ENCODE measurements around the gene B3GALNT2.
"Not testable (repeated sequence)": the region's sequence is repeated elsewhere in the genome, so short reads cannot be mapped to it uniquely, and the experiment has no call there.

B3GALNT2 gene

DNA sequence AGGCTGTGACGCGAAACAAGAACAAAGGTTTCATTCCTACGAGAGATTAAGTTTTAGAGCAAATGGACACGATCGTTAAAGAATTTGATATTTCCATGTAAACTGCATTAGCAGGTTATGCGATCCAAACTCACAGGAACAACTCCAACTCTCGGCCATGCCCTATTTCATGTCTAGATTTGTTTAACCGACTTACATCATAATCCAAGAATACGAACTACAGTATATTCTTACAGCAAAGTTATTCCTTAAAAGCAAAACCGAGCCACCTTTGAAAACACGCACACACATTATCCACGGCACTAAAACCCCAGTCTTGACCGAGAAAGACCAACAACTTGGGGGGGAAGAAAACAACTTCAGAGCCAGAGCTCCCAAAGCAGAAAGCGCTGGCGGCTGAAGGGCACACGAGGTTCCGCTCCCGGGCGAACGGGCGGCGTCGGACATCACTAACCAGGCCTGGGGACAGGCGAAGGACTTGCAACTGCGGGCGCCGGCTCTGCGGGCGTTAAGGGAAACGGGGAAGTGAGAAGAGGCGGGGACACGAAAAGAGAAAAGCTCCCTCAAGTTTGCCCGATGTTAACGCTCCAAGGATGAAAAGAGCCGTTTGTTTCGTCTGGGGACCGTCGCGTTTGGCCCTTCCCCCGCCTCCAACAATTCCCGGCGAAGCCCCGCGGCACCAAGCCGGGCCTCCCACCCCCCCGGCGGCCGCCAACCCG is 690 bp downstream of the B3GALNT2 start:
- peak; percentile 5 for DNase-seq (ENCODE audit: low spot score)

DNA sequence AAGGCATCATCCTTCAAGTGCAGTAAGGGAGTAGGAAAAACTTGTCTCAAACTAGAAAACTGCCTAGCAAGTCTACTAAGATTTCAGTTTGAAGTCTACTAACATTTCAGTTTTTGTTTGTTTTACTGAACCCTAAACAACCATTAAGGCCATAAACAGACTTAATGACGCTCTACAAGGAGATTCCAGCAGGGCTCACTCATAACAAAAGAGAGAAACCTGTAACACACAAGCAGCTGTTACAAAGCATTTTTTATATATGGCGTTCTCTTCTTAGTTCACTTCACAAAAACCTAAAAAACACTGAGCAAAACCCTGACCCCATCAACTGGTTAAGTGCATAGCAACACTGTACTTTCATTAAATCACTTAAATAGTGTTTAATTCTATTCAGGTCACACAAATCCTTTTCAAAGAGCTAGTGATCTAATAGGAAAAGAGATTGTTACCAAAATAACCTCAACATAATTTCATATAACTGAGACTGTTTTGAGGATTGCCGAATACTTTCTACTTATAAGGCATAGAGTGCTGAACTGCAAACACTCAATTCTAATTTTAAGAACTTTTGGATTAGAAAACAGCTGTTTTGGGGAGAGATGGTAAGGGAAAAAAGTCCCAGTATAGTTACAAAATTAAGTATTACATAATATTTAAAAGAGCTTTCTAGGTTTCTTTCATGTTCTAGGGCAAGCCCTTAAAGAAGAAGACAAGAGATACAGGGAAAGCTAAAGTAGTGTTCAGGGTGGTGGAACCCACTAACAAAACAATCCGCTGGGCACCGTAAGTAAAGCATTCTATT is 1.4 kb downstream of the B3GALNT2 start:
- DNase-seq (ENCODE audit: low spot score) = no peak

DNA sequence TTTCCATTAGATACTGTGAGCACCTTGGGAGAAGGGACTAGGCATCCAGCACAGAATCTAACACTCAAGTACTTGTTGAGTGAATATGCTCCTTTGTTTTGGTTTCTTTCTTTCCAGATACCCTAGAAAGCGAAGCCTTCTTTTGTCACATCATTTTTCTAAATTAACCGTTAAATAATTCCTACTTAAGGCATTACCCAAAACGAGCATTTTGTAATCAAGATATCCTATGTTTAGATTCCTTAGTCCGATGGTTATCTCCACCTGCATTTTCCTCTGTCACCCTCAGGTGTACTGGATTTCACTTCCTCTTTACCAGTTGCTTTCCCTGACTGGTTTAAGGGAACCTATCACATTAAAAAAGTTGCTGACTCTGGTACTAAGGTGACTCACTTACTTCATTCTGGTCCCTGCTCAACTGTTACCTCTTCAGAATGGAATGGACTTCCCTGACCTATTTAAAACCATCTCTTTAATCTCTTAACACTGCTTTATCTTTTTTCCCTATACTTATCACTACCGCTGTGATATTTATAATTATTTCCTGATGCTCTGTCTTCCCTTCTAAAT is 3.2 kb downstream of the B3GALNT2 start:
- DNase-seq (ENCODE audit: low spot score) = no peak

DNA sequence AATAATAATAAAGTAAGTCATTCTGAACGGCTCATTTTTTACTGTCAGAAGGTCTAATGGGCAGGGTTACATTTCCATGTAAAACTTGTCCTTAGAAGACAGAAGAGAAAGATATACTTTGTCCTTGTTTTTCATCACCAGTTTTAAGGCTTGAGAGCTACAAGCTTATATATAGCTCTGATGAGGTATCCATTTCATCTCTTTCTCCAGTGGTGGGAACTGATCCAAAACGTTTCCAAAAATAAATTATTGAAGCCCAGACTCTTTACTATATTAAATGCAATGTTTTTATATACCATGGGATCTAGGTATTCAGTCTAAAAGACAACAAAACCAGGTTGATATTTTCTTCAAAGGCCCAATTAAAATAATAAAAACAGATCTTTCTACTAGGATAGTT is 8.7 kb downstream of the B3GALNT2 start:
- DNase-seq (ENCODE audit: low spot score) = no peak

DNA sequence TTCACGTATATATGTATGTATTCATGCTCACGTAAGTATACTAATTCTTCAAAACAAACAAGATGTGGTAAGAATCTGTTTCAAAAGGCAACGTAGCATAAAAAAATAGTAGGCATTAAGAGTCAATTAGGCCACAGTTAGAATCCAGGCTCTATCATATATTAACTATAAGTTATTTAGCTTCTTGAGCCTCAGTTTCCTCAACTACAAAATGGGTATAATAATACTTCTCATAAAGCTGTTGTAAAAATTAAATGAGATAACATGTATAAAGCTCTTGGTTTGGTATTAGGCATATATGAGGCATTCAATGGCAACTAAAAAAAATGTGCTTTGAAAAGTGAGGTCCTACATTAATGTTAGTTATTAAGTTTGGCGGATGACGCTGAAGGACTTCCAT is 9.2 kb downstream of the B3GALNT2 start:
- no peak for DNase-seq (ENCODE audit: low spot score)

DNA sequence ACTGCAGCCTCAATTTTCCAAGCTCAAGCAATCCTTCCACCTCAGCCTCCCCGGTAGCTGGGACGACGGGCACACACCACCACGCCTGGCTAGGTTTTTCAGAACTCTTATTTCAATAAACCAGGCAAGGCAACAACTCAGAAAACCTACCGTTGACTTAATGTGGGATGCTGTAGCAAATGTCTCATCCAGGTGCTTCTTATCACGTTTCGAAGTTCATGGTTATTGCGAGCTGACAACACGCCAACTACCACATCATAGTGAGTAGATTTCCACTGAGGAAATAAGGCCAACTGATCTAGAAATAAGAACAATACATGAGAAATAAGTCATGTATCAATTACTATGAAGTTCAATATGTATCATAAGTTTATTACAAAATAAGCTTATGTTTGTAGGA is 9.7 kb downstream of the B3GALNT2 start:
- no peak for DNase-seq (ENCODE audit: low spot score)

DNA sequence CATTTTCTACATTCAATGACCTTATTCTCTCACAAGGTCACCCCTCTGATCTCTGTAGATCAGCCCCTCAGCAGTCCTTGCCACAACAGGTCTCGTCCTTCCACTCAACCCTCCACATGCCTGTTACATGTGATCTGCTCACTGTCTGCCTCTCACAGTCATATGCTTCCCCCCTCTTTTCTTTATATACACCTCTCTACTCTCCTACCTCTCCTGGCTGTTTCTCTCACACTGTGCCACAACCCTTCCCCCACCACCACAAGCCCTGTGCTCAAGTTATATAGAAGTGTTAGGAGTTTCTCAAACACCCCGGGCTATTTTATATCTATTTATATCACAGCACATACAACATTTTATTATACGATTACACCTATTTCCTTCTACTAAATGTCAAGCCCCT is 12.6 kb downstream of the B3GALNT2 start:
- no peak for DNase-seq (ENCODE audit: low spot score)

DNA sequence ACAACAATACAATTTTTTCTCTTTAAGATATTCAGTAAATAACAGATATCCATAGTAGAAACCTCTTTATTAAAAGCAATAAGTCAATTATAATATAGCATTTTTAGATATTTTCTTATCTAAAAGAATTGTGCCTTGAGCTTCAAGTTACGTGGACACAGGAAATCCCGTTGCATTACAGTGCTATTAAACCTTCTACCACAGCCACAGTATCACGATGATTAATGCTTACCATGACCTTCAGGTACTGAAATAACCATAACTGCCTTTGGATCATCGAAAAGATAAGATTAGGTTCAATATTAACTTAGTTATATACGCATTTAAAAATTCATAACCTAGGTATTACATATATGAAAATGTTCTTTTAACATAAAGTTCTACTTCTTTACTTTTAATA is 17.9 kb downstream of the B3GALNT2 start:
- no peak for DNase-seq (ENCODE audit: low spot score)

DNA sequence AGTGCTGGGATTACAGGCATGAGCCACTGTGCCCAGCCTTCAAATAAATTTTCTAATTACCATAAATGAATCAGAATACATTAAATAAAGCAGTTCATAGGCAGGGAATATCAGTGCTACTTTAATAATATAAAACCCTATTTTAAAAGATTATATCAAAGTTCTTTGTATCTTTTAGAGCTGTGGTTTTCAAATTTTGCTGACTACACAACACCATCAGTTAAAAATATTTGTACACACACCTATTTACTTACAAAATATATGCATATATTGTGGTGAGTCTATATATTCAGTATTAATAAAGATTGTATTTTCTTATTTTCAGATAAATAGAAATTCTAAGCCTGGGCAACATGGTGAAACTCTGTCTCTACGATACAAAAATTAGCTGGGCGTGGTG is 18.7 kb downstream of the B3GALNT2 start:
- DNase-seq (ENCODE audit: low spot score) = no peak

DNA sequence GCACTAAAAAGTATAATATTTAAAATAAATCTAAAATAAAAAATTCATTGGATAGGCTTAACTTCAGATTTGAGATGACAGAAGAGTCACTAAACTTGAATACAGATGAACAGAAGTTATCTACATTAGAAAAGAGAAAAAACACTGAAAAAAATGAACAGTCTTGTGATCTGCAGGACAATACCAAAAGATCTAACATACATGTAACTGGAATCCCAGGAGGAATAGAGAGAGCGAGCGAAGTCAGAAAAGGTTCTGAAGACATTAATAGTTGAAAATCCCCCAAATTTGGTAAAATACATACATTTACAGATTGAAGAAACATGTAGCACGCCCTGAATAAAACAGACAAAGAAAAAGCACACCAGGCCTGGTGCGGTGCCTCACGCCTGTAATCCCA is 21.2 kb downstream of the B3GALNT2 start:
- DNase-seq (ENCODE audit: low spot score) = no peak

DNA sequence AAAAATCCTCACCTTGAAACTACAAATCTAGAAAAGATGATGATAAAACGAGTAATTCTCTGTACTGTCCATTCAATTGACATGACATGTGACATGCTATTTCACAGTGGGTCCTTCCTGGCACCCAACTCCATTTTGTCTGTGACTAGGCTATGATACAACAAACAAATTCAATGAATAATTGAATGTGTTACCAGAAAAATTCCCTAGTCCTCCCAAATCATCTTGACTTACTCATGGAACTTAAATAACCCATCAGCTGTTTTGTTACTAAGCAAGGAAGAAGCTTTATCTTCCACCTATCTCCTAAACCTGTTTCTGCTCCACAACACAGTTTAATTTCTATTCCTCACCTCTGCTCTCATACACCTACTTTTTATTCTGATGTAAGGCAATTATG is 30.4 kb downstream of the B3GALNT2 start:
- DNase-seq (ENCODE audit: low spot score) = no peak

DNA sequence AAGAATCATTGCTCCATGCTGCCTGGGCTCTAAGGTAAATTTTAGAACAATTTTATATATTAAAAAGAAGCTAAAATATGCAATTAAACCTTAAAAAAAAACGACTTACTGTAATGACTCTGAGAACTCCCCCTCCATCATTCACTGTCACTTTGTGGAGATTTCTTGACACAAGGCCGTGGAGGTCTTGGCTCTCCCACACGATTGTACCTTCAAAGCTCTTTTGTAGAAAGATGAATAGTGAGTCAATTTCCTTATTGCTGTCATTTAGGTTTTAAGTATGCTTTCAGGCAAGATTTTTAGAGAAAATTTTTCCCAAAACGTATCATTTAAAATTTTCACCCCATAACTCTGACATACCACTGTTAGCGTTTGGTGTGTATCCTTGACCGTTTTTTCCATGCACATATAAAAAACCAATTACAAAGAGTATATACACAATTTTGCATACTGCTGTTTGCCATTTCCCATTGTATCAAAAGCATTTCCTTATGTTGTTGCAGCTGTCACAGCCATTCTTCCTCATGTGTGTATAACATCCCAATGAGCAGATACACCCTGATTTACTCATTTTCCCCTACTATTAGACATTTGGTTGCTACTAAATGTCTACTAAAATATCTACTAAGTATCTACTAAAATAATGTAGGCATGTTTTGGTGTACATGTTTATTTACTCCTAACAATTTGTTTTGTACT is 33.4 kb downstream of the B3GALNT2 start:
- no peak for DNase-seq (ENCODE audit: low spot score)

DNA sequence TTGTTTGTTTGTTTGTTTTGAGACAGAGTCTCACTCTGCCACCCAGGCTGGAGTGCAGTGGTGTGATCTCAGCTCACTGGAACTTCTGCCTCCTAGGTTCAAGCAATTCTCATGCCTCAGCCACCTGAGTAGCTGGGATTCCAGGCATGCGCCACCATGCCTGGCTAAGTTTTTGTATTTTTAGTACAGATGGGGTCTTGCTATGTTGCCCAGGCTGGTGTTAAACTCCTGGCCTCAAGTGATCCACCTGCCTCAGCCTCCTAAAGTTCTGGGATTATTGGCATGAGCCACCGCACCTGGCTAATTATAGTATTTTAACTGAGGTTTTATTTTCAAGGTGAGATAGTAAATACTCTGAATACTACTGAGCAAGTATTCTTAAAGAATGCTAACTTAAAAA is 34.4 kb downstream of the B3GALNT2 start:
- not testable (repeated sequence) for DNase-seq (ENCODE audit: low spot score)

DNA sequence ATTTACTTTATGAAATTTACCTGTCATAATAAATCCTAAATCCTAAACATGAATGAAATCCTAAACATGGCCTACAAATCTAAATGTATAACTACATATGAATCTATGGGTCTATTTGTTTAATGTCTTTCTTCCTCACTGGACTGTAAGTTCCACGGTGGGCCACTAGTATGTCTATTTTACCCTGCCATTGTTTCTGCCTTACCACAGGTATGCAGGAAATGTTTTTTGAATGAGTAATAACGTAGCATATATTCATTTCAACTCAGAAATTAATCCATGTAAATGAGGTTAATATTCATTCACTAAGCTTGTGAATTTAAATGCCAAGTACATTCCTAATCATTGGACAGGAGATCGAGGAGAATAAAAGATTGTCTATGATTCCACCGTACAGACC is 35.3 kb downstream of the B3GALNT2 start:
- DNase-seq (ENCODE audit: low spot score) = no peak

DNA sequence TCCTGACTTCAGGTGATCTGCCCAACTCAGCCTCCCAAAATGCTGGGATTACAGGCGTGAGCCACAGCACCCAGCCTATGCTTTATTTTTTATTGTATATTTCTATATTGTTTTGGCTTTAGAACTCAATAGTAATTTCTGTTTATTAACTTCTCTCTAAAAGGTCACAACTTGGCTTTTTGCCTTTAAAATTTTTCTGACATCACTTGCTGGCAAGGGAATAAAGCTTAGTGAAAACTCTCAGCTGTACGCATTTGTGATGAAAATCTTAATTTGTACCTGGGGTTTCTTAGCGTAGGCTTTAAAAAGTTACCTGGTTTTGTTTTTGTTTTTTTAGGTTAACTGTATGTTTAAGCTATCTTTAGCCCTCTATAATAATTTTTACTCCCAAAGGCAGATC is 36.2 kb downstream of the B3GALNT2 start:
- DNase-seq (ENCODE audit: low spot score) = no peak

DNA sequence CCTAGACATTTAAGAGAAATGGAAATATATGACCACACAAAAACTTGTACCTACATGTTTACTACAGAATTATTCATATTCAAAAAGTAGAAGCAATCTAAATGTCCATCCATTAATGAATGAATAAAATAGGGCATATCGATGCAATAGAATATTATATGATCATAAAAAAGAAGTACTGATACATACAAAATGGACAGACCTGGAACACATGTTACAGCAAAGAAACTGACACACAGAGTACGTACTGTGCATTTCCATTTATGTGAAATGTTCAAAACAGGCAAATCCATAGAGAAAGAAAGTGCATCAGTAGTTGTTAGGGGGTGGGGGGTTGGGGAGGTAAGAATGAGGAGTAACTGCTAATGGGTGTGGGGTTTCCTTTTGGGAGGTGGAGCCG is 39.2 kb downstream of the B3GALNT2 start:
- DNase-seq (ENCODE audit: low spot score) = no peak

DNA sequence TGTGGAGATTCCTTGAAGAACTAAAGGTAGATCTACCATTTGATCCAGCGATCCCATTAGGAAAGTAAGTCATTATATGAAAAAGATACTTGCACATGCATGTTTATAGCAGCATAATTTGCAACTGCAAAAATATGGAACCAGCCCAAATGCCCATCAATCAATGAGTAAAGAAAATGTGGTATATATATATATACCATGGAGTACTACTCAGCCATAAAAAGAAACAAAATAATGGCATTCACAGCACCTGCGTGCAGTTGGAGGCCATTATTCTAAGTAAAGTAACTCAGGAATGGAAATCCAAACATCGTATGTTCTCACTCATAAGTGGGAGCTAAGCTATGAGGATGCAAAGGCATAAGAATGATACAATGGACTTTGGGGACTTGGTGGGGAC is 41.4 kb downstream of the B3GALNT2 start:
- not testable (repeated sequence) for DNase-seq (ENCODE audit: low spot score)

DNA sequence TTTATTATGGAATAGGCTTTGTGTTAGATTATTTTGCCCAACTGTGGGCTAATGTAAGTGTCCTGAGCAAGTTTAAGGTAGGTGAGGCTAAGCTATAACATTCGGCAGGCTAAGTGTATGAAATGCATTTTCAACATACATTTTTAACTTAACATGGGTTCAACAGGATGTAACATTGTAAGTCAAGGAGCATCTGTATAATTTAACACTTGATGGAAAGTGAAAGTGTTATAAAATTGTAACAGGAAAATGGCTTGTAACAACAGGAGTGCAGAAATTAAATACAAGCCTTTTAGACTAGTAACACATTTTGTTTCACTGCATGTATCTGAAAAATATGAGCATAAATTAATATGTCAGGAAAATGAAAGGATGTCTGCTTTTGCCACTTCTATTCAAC is 42.3 kb downstream of the B3GALNT2 start:
- no peak for DNase-seq (ENCODE audit: low spot score)

DNA sequence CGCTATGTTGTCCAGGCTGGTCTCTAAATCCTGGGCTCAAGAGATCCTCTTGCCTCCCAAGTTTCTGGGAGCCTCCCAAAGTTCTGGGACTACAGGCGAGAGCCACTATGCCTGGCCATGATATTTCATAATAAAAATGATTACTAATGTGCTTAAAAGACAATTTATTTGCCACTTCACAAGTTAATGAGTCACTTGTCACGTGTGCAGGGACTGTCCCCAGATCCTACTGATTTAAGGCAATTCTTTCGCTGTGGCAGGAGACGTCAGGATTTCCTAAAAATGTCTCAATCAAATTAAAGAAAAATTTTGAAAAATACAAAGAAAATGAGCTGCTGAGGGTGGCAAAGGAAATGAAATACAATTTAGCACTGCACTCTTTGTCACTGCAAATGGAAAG is 43.5 kb downstream of the B3GALNT2 start:
- DNase-seq (ENCODE audit: low spot score) = no peak

DNA sequence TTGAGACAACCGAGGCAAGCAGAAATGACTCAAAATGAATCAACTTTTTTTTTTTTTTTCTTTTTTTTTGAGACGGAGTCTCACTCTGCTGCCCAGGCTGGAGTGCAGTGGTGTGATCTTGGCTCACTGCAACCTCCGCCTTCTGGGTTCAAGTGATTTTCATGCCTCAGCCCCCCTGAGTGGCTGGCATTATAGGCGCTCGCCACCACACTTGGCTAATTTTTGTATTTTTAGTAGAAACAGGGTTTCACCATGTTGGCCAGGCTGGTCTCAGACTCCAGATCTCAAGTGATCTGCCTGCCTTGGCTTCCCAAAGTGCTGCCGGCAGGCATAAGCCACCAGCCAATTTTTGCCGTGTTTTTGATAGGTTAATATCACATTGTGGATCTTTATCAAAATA is 46.4 kb downstream of the B3GALNT2 start:
- DNase-seq (ENCODE audit: low spot score) = not testable (repeated sequence)

DNA sequence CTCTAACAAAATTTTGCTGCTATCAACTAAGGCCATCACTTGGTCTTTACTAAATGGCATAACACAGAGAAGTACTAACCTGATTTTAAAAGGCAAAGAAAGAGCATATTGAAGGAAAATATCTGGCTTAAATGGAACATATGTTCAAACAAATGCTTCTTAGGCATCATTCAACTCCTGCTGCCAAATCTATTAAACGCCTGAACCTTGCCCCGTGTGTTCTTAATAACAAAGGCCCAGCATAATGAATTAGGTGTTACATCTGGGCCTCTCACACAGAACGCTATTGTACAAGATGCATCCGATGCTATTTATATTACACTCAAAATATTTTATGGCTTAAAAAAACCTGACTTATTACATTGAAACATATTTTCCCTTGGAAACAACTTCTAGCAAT is 48.4 kb downstream of the B3GALNT2 start:
- DNase-seq (ENCODE audit: low spot score) = no peak

DNA sequence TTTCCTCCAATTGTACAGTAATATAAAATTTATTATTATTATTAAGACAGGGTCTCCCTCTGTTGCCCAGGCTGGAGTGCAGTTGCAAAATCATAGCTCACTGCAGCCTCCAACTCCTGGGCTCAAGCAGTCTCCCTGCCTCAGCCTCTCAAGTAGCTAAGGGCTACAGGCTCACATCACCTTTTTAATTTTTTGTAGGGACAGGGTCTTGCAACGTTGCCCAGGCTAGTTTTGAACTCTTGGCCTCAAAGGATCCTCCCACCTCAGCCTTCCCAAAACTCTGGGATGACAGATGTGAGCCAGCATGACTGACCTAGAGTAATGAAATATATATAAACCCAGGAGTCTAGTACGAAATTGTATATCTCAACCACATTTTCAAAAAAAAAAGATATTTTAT is 49.2 kb downstream of the B3GALNT2 start:
- DNase-seq (ENCODE audit: low spot score) = no peak

DNA sequence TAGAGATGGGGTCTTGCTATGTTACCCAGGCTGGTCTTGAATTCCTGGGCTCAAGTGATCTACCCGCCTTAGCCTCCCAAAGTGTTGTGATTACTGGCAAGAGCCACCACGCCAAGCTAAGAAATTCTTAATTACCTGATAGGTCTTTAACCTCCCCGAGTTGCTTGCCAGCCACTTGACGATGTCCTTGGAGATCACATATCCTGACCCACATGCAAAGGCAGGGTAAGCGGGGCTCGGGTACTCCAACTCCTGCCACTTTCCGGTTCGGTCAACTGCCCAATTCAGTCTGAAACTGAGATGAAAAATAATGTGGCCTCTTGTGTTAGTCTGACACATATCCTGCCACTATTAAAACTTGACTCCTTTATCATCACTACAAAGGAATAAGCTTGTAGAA is 50.2 kb downstream of the B3GALNT2 start:
- DNase-seq (ENCODE audit: low spot score) = no peak

All from CD4-positive, alpha-beta T cell treated with Interleukin-6 at 100 ng/mL for 8 hours (primary cell).